Ishikawa (cell line): Measurements from ENCODE around the gene TMC6.

Experiments
- CEBPB ChIP-seq: IDR thresholded peaks from 2 replicates; pipeline ENCODE4 v1.6.1; 2012
- CREB1 ChIP-seq: IDR thresholded peaks from 2 replicates; pipeline ENCODE4 v1.6.1; 2012; ENCODE audit warnings: low read depth
- EGR1 ChIP-seq: IDR thresholded peaks from 2 replicates; pipeline ENCODE4 v1.6.1; 2012
- EP300 ChIP-seq: IDR thresholded peaks from 2 replicates; pipeline ENCODE4 v1.6.1; 2012; ENCODE audit warnings: borderline replicate concordance
- FOXM1 ChIP-seq: IDR thresholded peaks from 2 replicates; pipeline ENCODE4 v1.6.1; 2012; ENCODE audit warnings: low read depth, borderline replicate concordance
- MAX ChIP-seq: IDR thresholded peaks from 2 replicates; pipeline ENCODE4 v1.6.1; 2012
- NFIC ChIP-seq: IDR thresholded peaks from 2 replicates; pipeline ENCODE4 v1.6.1; 2012
- RAD21 ChIP-seq: IDR thresholded peaks from 2 replicates; pipeline ENCODE4 v1.6.1; 2012; ENCODE audit warnings: low read depth
- REST ChIP-seq: IDR thresholded peaks from 2 replicates; pipeline ENCODE4 v1.6.1; 2012; ENCODE audit warnings: low read depth, mild to moderate bottlenecking
- TAF1 ChIP-seq: IDR thresholded peaks from 2 replicates; pipeline ENCODE4 v1.6.1; 2012; ENCODE audit warnings: low read depth, mild to moderate bottlenecking
- TCF12 ChIP-seq: IDR thresholded peaks from 2 replicates; pipeline ENCODE4 v1.6.1; 2012; ENCODE audit warnings: low read depth
- TEAD4 ChIP-seq: IDR thresholded peaks from 2 replicates; pipeline ENCODE4 v1.6.1; 2012
- USF1 ChIP-seq: IDR thresholded peaks from 2 replicates; pipeline ENCODE4 v1.6.1; 2012
- YY1 ChIP-seq: IDR thresholded peaks from 2 replicates; pipeline ENCODE4 v1.6.1; 2012; ENCODE audit warnings: low read depth
- ZBTB7A ChIP-seq: IDR thresholded peaks from 2 replicates; pipeline ENCODE4 v1.6.1; 2012; ENCODE audit warnings: low read depth

TMC6 gene

GRCh38 chr17:78148286-78149016 lies 19.9 kb upstream of the TMC6 start:
- TF ChIP-seq USF1 (no peak), FOXM1 (no peak)

- TF ChIP-seq RAD21 (no peak), FOXM1 (no peak), TAF1 (no peak), EGR1 (no peak), YY1 (no peak), MAX (no peak), ZBTB7A (no peak), TEAD4 (no peak), EP300 (no peak), NFIC (no peak), REST (no peak), CEBPB (no peak), USF1 (no peak), CREB1 (no peak), TCF12 (no peak)
These were observed 18.9 kb upstream of the TMC6 start for GRCh38 chr17:78147315-78147998.

- TF ChIP-seq YY1 (no peak), USF1 (no peak), EGR1 (no peak), NFIC (no peak), MAX (no peak), TAF1 (no peak), TCF12 (no peak), EP300 (no peak), REST (no peak), CREB1 (no peak), TEAD4 (no peak), RAD21 (no peak)
These were observed 18.3 kb upstream of the TMC6 start for GRCh38 chr17:78146881-78147280.

GRCh38 chr17:78146471-78146869 lies 17.9 kb upstream of the TMC6 start:
- TF ChIP-seq TAF1 (no peak), USF1 (no peak), RAD21 (no peak), REST (no peak), TEAD4 (no peak), NFIC (no peak), YY1 (no peak), CEBPB (no peak), TCF12 (no peak), ZBTB7A (no peak), FOXM1 (no peak), MAX (no peak), EGR1 (no peak), CREB1 (no peak), EP300 (no peak)
